Suprapubic skin (tissue), 4 donors: Measurements from ENCODE around the gene CTPS1. TPM values are rescaled to one million over a fixed set of nuclear protein-coding genes. Genes with fewer than 3 reads are reported as not detected.

Experiments
- DNase-seq, 2 donors: peaks; one replicate each; pipeline ENCODE4 v3.0.0-alpha.2; 2019; ENCODE audit warnings: low spot score in 2 of 2
- H3K27ac ChIP-seq: fragments of 200-600 bp; sonication (generic); one replicate; pipeline ENCODE4 v1.5.1; 2019
- H3K27me3 ChIP-seq: fragments of 200-600 bp; sonication (generic); one replicate; pipeline ENCODE4 v1.5.1; 2019
- H3K36me3 ChIP-seq: fragments of 200-600 bp; sonication (generic); one replicate; pipeline ENCODE4 v1.5.1; 2019
- H3K4me1 ChIP-seq: fragments of 200-600 bp; sonication (generic); one replicate; pipeline ENCODE4 v1.5.1; 2019
- H3K4me3 ChIP-seq: fragments of 200-600 bp; sonication (generic); one replicate; pipeline ENCODE4 v1.5.1; 2019; ENCODE audit warnings: mild to moderate bottlenecking
- H3K9me3 ChIP-seq: fragments of 200-600 bp; sonication (generic); one replicate; pipeline ENCODE4 v1.5.1; 2019
- CTCF ChIP-seq, 2 donors: fragments of 200-600 bp in 1 of 2; fragments of 450-650 bp in 1 of 2; sonication (generic) in 1 of 2; IDR thresholded peaks; one replicate each; pipeline ENCODE4 v1.5.1; 2016 to 2019; ENCODE audit warnings: antibody characterized with exemption in 2 of 2, mild to moderate bottlenecking in 1 of 2, moderate library complexity in 1 of 2
- EP300 ChIP-seq: sonication (generic); formaldehyde crosslinking; IDR thresholded peaks from one replicate; pipeline ENCODE4 v1.6.1; 2017; ENCODE audit warnings: antibody characterized with exemption
- POLR2A ChIP-seq, 2 donors: fragments of 450-650 bp; IDR thresholded peaks; one replicate each; pipeline ENCODE4 v1.6.1; 2017; ENCODE audit warnings: antibody characterized with exemption in 2 of 2, mild to moderate bottlenecking in 2 of 2, moderate library complexity in 2 of 2
- POLR2AphosphoS5 ChIP-seq, 3 donors: sonication (generic); formaldehyde crosslinking; IDR thresholded peaks; one replicate each; pipeline ENCODE4 v1.6.1; 2017; ENCODE audit warnings: antibody characterized with exemption in 3 of 3
- WGBS: methylation state at CpG from one replicate; pipeline ENCODE4 v1.1.5; 2018; 5-methylcytosine and 5-hydroxymethylcytosine counted together
- total RNA-seq, 4 donors: library from RNA; depleted of rRNA; stranded (reverse); fragments of >200 nt; gene quantifications; one replicate each; pipeline ENCODE4 v1.1.0, GENCODE V29; 2016

Gene CTPS1
- total RNA-seq, 4 donors from 2014 or later = 15.9 to 23.6 (median 20.0) TPM

- Histone ChIP-seq H3K9me3 (no peaks in the 10 kb centered on the region), H3K4me1 (no peaks in the 10 kb centered on the region), H3K27me3 (no peaks in the 10 kb centered on the region), H3K4me3 (no peak overlapping the region), H3K36me3 (peaks cover 4% of the 10 kb centered on the region), H3K27ac (no peak overlapping the region)
- no peak for TF ChIP-seq POLR2A (IDR thresholded peaks at IDR 0.05)
- TF ChIP-seq CTCF (IDR thresholded peaks at IDR 0.05) = no peak
- TF ChIP-seq EP300 = no peak
- no peak for TF ChIP-seq POLR2AphosphoS5 (IDR thresholded peaks at IDR 0.05)
- WGBS = 96% methylated on average over 5 of the region's 5 CpGs
- no peak for DNase-seq
These were observed 77.4 kb downstream of the CTPS1 start for GRCh38 chr1:41056907-41057306.

Other genes starting within 250 kb of the CTPS1 start
- 1 to 10 TPM; 1.1 to 3.8 (median 1.5) TPM for gene KCNQ4, start 195.9 kb upstream of the CTPS1 start, total RNA-seq
- 10 to 100 TPM; 52.6 to 90.4 (median 58.4) TPM for gene CITED4, start 117.3 kb upstream of the CTPS1 start, total RNA-seq
- under 1 TPM in 3 of 4 donors, not detected in 1; 0.42 to 0.97 (median 0.60) TPM for gene SLFNL1, start 42.0 kb downstream of the CTPS1 start, total RNA-seq